HG03103 (cell line): Measurements from ENCODE around the gene COL2A1.

Source experiments
- ATAC-seq: cut with Tn5 transposase; IDR thresholded peaks from one replicate; pipeline ENCODE4 v1.9.1; 2021; ENCODE audit warnings: low read depth; ENCODE audit not compliant: unreplicated experiment

COL2A1 gene

GRCh38 chr12:48015954-48016353 lies 11.7 kb upstream of the COL2A1 start:
- ATAC-seq = no peak

- ATAC-seq = no peak
Observed at GRCh38 chr12:48015129-48015528, 10.9 kb upstream of the COL2A1 start.

GRCh38 chr12:48013287-48013686 lies 9.0 kb upstream of the COL2A1 start:
- ATAC-seq = no peak

- no peak for ATAC-seq
Observed at GRCh38 chr12:48012070-48012469, 7.8 kb upstream of the COL2A1 start.

GRCh38 chr12:48010366-48010970 lies 6.2 kb upstream of the COL2A1 start:
- ATAC-seq = no peak

- no peak for ATAC-seq
Observed at GRCh38 chr12:48009471-48009870, 5.2 kb upstream of the COL2A1 start.

GRCh38 chr12:48008950-48009349 lies 4.7 kb upstream of the COL2A1 start:
- no peak for ATAC-seq

- ATAC-seq = no peak
Observed at GRCh38 chr12:48008349-48008748, 4.1 kb upstream of the COL2A1 start.

GRCh38 chr12:48007206-48007605 lies 2.9 kb upstream of the COL2A1 start:
- ATAC-seq = no peak

GRCh38 chr12:48005750-48006021 lies 1.4 kb upstream of the COL2A1 start:
- ATAC-seq = no peak

GRCh38 chr12:48005001-48005749 lies 899 bp upstream of the COL2A1 start:
- ATAC-seq = no peak

- no peak for ATAC-seq
Observed at GRCh38 chr12:48003226-48004052, 837 bp downstream of the COL2A1 start.

GRCh38 chr12:48002773-48003218 lies 1.5 kb downstream of the COL2A1 start:
- no peak for ATAC-seq

- ATAC-seq = no peak
Observed at GRCh38 chr12:48002414-48002730, 1.9 kb downstream of the COL2A1 start.

- ATAC-seq = no peak
Observed at GRCh38 chr12:48001505-48002413, 2.5 kb downstream of the COL2A1 start.

- no peak for ATAC-seq
Observed at GRCh38 chr12:48000878-48001504, 3.3 kb downstream of the COL2A1 start.

- ATAC-seq = no peak
Observed at GRCh38 chr12:47999816-48000215, 4.5 kb downstream of the COL2A1 start.

- ATAC-seq = no peak
Observed at GRCh38 chr12:47997321-47997720, 7.0 kb downstream of the COL2A1 start.

GRCh38 chr12:47995981-47996401 lies 8.3 kb downstream of the COL2A1 start:
- ATAC-seq = no peak

- no peak for ATAC-seq
Observed at GRCh38 chr12:47993491-47993890, 10.8 kb downstream of the COL2A1 start.
